ENCODE measurements around the gene FAM89B. TPM values are rescaled to one million over a fixed set of nuclear protein-coding genes. Genes with fewer than 3 reads are reported as not detected.

Gene FAM89B
- total RNA-seq, 1 donor from 2014 or later = 184 TPM

DNA sequence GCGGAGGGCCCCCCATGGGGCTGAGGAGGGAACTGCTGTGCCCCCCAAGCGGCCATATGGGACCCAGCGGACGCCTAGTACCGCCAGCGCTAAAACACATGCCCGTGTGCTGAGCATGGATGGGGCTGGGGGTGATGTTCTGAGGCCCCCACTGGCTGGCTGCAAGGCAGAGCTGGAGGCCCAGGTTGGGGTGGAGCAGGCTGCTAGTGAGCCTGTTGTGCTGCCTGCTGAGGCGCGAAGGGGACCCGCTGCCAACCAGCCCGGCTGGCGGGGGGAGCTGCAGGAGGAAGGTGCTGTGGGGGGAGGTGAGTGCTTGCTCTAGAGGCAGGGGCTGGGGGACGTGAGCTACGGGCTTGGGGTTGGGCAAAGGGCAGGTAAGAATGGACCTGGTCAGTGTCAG is 46.4 kb downstream of the FAM89B start:
- Mint-ChIP-seq H3K27ac (ENCODE audit: unreplicated experiment) (no peak overlapping the region), H3K9me3 (ENCODE audit: unreplicated experiment) (peaks cover 14% of the 10 kb centered on the region), H3K4me3 (ENCODE audit: unreplicated experiment) (no peak overlapping the region), H3K4me1 (ENCODE audit: low read depth, unreplicated experiment) (peaks cover 6% of the 10 kb centered on the region), H3K27me3 (ENCODE audit: unreplicated experiment) (peaks cover 17% of the 10 kb centered on the region), H3K36me3 (ENCODE audit: unreplicated experiment) (no peaks in the 10 kb centered on the region)
- TF ChIP-seq, protein P1, sequence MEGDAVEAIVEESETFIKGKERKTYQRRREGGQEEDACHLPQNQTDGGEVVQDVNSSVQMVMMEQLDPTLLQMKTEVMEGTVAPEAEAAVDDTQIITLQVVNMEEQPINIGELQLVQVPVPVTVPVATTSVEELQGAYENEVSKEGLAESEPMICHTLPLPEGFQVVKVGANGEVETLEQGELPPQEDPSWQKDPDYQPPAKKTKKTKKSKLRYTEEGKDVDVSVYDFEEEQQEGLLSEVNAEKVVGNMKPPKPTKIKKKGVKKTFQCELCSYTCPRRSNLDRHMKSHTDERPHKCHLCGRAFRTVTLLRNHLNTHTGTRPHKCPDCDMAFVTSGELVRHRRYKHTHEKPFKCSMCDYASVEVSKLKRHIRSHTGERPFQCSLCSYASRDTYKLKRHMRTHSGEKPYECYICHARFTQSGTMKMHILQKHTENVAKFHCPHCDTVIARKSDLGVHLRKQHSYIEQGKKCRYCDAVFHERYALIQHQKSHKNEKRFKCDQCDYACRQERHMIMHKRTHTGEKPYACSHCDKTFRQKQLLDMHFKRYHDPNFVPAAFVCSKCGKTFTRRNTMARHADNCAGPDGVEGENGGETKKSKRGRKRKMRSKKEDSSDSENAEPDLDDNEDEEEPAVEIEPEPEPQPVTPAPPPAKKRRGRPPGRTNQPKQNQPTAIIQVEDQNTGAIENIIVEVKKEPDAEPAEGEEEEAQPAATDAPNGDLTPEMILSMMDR (IDR thresholded peaks at IDR 0.05; ENCODE audit: partially characterized antibody, unreplicated experiment) = no peak
- DNase-seq = no peak

- Mint-ChIP-seq H3K4me3 (ENCODE audit: unreplicated experiment) (no peak overlapping the region), H3K27me3 (ENCODE audit: unreplicated experiment) (peaks cover 17% of the 10 kb centered on the region), H3K9me3 (ENCODE audit: unreplicated experiment) (peaks cover 14% of the 10 kb centered on the region), H3K36me3 (ENCODE audit: unreplicated experiment) (no peaks in the 10 kb centered on the region), H3K4me1 (ENCODE audit: low read depth, unreplicated experiment) (peaks cover 6% of the 10 kb centered on the region), H3K27ac (ENCODE audit: unreplicated experiment) (no peak overlapping the region)
- TF ChIP-seq, protein P1 (IDR thresholded peaks at IDR 0.05; ENCODE audit: partially characterized antibody, unreplicated experiment) = no peak
- DNase-seq = no peak
Measured at GRCh38 chr11:65619281-65619928, 47.1 kb downstream of the FAM89B start.

GRCh38 chr11:65620666-65621065 is 48.3 kb downstream of the FAM89B start:
- H3K4me1 Mint-ChIP-seq (ENCODE audit: low read depth, unreplicated experiment) = peaks cover 6% of the 10 kb centered on the region
- H3K4me3 Mint-ChIP-seq (ENCODE audit: unreplicated experiment) = no peak overlapping the region
- DNase-seq = no peak
- peaks cover 7% of the 10 kb centered on the region for H3K9me3 Mint-ChIP-seq (ENCODE audit: unreplicated experiment)
- TF ChIP-seq, protein P1 (IDR thresholded peaks at IDR 0.05; ENCODE audit: partially characterized antibody, unreplicated experiment) = no peak
- peaks cover 13% of the 10 kb centered on the region for H3K27me3 Mint-ChIP-seq (ENCODE audit: unreplicated experiment)
- no peak overlapping the region for H3K27ac Mint-ChIP-seq (ENCODE audit: unreplicated experiment)
- H3K36me3 Mint-ChIP-seq (ENCODE audit: unreplicated experiment) = no peaks in the 10 kb centered on the region

- Mint-ChIP-seq H3K4me3 (ENCODE audit: unreplicated experiment) (no peak overlapping the region), H3K4me1 (ENCODE audit: low read depth, unreplicated experiment) (peaks cover 3% of the 10 kb centered on the region), H3K27me3 (ENCODE audit: unreplicated experiment) (peaks cover 10% of the 10 kb centered on the region), H3K9me3 (ENCODE audit: unreplicated experiment) (peaks cover 6% of the 10 kb centered on the region), H3K36me3 (ENCODE audit: unreplicated experiment) (no peaks in the 10 kb centered on the region), H3K27ac (ENCODE audit: unreplicated experiment) (no peak overlapping the region)
- no peak for DNase-seq
- TF ChIP-seq, protein P1 (IDR thresholded peaks at IDR 0.05; ENCODE audit: partially characterized antibody, unreplicated experiment) = no peak
Measured at GRCh38 chr11:65621460-65621859, 49.1 kb downstream of the FAM89B start.

DNA sequence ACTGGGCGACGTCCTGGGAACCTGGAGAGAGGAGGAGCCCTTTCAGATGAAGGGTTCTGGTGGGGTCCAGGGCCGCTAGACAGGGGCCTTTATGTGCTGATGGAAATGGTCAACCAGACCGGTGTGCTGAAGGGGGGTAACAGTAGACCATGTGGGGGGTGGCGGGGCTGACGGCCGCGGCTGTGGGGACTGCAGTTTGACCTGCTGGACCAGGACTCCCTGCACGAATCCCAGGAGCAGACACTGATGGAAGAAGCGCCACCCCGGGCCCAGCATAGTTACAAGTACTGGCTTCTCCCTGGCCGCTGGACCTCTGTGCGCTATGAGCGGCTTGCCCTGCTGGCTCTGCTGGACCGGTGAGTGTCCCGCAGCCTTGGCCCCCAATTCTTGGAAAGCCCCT is 49.7 kb downstream of the FAM89B start:
- DNase-seq = no peak
- H3K36me3 Mint-ChIP-seq (ENCODE audit: unreplicated experiment) = no peaks in the 10 kb centered on the region
- peaks cover 5% of the 10 kb centered on the region for H3K27me3 Mint-ChIP-seq (ENCODE audit: unreplicated experiment)
- H3K9me3 Mint-ChIP-seq (ENCODE audit: unreplicated experiment) = peaks cover 1% of the 10 kb centered on the region
- no peak overlapping the region for H3K4me3 Mint-ChIP-seq (ENCODE audit: unreplicated experiment)
- H3K4me1 Mint-ChIP-seq (ENCODE audit: low read depth, unreplicated experiment) = no peaks in the 10 kb centered on the region
- TF ChIP-seq, protein P1 (IDR thresholded peaks at IDR 0.05; ENCODE audit: partially characterized antibody, unreplicated experiment) = no peak
- no peak overlapping the region for H3K27ac Mint-ChIP-seq (ENCODE audit: unreplicated experiment)

Data from glutamatergic neuron (in vitro differentiated cells).